H9 (cell line): ENCODE measurements around the gene PREB. TPM values are rescaled to one million over a fixed set of nuclear protein-coding genes. Genes with fewer than 3 reads are reported as not detected.

Source experiments
- DNase-seq: peaks from one replicate; pipeline ENCODE4 v3.0.0-alpha.2; 2017
- H2AFZ ChIP-seq: one replicate; pipeline ENCODE4 v1.6.1; 2013; ENCODE audit warnings: mild to moderate bottlenecking, low read length, control low read depth, moderate library complexity
- H2AK5ac ChIP-seq: 2 replicates; pipeline ENCODE4 v1.6.1; 2013; ENCODE audit warnings: low read length, control low read depth, mixed read lengths; ENCODE audit not compliant: insufficient read length
- H2BK120ac ChIP-seq: one replicate; pipeline ENCODE4 v1.6.1; 2013; ENCODE audit warnings: low read depth, mild to moderate bottlenecking, low read length, control low read depth, inconsistent platforms; ENCODE audit not compliant: poor library complexity, severe bottlenecking
- H2BK12ac ChIP-seq: 2 replicates; pipeline ENCODE4 v1.6.1; 2013; ENCODE audit warnings: low read length, control low read depth, mixed read lengths, low read depth; ENCODE audit not compliant: insufficient read length
- H2BK15ac ChIP-seq: 2 replicates; pipeline ENCODE4 v1.6.1; 2013; ENCODE audit warnings: low read depth, low read length, control low read depth
- H2BK20ac ChIP-seq: one replicate; pipeline ENCODE4 v1.6.1; 2013; ENCODE audit warnings: low read depth, mild to moderate bottlenecking, low read length, control low read depth, inconsistent platforms; ENCODE audit not compliant: poor library complexity, severe bottlenecking
- H2BK5ac ChIP-seq: 2 replicates; pipeline ENCODE4 v1.6.1; 2013; ENCODE audit warnings: low read length, control low read depth, mixed read lengths; ENCODE audit not compliant: insufficient read length
- H3K14ac ChIP-seq: 2 replicates; pipeline ENCODE4 v1.6.1; 2013; ENCODE audit warnings: low read length, control low read depth; ENCODE audit not compliant: insufficient read depth
- H3K18ac ChIP-seq: 2 replicates; pipeline ENCODE4 v1.6.1; 2013; ENCODE audit warnings: low read depth, mild to moderate bottlenecking, mixed read lengths, low read length, control low read depth; ENCODE audit not compliant: insufficient read length
- H3K23ac ChIP-seq: 2 replicates; pipeline ENCODE4 v1.6.1; 2013; ENCODE audit warnings: low read length, control low read depth, mixed read lengths, low read depth; ENCODE audit not compliant: insufficient read length
- H3K23me2 ChIP-seq: 2 replicates; pipeline ENCODE4 v1.6.1; 2013; ENCODE audit warnings: low read depth, mild to moderate bottlenecking, mixed read lengths, low read length, control low read depth; ENCODE audit not compliant: insufficient read length, poor library complexity, severe bottlenecking
- H3K27ac ChIP-seq: 2 replicates; pipeline ENCODE4 v1.5.1; 2013; ENCODE audit warnings: low read length, control low read depth, mixed read lengths, low read depth; ENCODE audit not compliant: insufficient read length
- H3K27me3 ChIP-seq: 2 replicates; pipeline ENCODE4 v1.6.1; 2013; ENCODE audit warnings: low read length, control low read depth, inconsistent platforms; ENCODE audit not compliant: insufficient read depth
- H3K4ac ChIP-seq: 2 replicates; pipeline ENCODE4 v1.6.1; 2013; ENCODE audit warnings: low read depth, mild to moderate bottlenecking, control low read depth, inconsistent platforms, low read length, moderate library complexity
- H3K4me1 ChIP-seq: 2 replicates; pipeline ENCODE4 v1.6.1; 2013; ENCODE audit warnings: low read length, control low read depth, inconsistent platforms; ENCODE audit not compliant: insufficient read depth
- H3K4me2 ChIP-seq: 2 replicates; pipeline ENCODE4 v1.6.1; 2013; ENCODE audit warnings: low read length, control low read depth, mixed read lengths; ENCODE audit not compliant: insufficient read length, insufficient read depth
- H3K56ac ChIP-seq: 2 replicates; pipeline ENCODE4 v1.6.1; 2013; ENCODE audit warnings: low read depth, mild to moderate bottlenecking, mixed read lengths, low read length, control low read depth; ENCODE audit not compliant: insufficient read length
- H3K79me1 ChIP-seq: 2 replicates; pipeline ENCODE4 v1.6.1; 2013; ENCODE audit warnings: low read depth, mild to moderate bottlenecking, moderate library complexity, low read length, control low read depth, inconsistent platforms; ENCODE audit not compliant: insufficient read depth, poor library complexity, severe bottlenecking
- H3K79me2 ChIP-seq: 2 replicates; pipeline ENCODE4 v1.6.1; 2013; ENCODE audit warnings: low read length, control low read depth, inconsistent platforms; ENCODE audit not compliant: insufficient read depth
- H3K9ac ChIP-seq: 2 replicates; pipeline ENCODE4 v1.6.1; 2013; ENCODE audit warnings: low read length, control low read depth, mixed read lengths; ENCODE audit not compliant: insufficient read length; ENCODE audit errors: extremely low read depth
- H3K9me3 ChIP-seq: one replicate; pipeline ENCODE4 v1.6.1; 2013; ENCODE audit warnings: low read depth, low read length, inconsistent platforms; ENCODE audit not compliant: control insufficient read depth
- H3T11ph ChIP-seq: one replicate; pipeline ENCODE4 v1.6.1; 2013; ENCODE audit warnings: mild to moderate bottlenecking, low read length, control low read depth, inconsistent platforms
- H4K20me1 ChIP-seq: one replicate; pipeline ENCODE4 v1.6.1; 2013; ENCODE audit not compliant: control insufficient read depth, insufficient read length, insufficient read depth
- H4K5ac ChIP-seq: 2 replicates; pipeline ENCODE4 v1.6.1; 2013; ENCODE audit warnings: low read depth, mild to moderate bottlenecking, mixed read lengths, low read length, control low read depth; ENCODE audit not compliant: insufficient read length
- H4K8ac ChIP-seq: replicated peaks from 2 replicates; pipeline ENCODE4 v1.6.1; 2013; ENCODE audit warnings: low read length, control low read depth, mixed read lengths, low read depth; ENCODE audit not compliant: insufficient read length
- H4K91ac ChIP-seq: 2 replicates; pipeline ENCODE4 v1.6.1; 2013; ENCODE audit warnings: low read depth, mild to moderate bottlenecking, moderate library complexity, mixed read lengths, low read length, control low read depth; ENCODE audit not compliant: insufficient read length
- H3K27ac Mint-ChIP-seq, 3 experiments: 2 replicates in 2 of 3; 3 replicates in 1 of 3; pipeline ENCODE4 v1.8.0; 2020 to 2021; ENCODE audit warnings: mixed read lengths in 3 of 3, mild to moderate bottlenecking in 1 of 3, moderate library complexity in 1 of 3
- H3K27me3 Mint-ChIP-seq: 2 replicates; pipeline ENCODE4 v1.8.0; 2021; ENCODE audit warnings: low read depth, mild to moderate bottlenecking, moderate library complexity, mixed read lengths
- H3K36me3 Mint-ChIP-seq, 3 experiments: 2 replicates in 2 of 3; 3 replicates in 1 of 3; pipeline ENCODE4 v1.8.0; 2020 to 2021; ENCODE audit warnings: low read depth in 3 of 3, mixed read lengths in 3 of 3; ENCODE audit not compliant: insufficient read depth in 1 of 3
- H3K4me1 Mint-ChIP-seq, 2 experiments: 2 replicates each; pipeline ENCODE4 v1.8.0; 2020; ENCODE audit warnings: mixed read lengths in 2 of 2
- H3K4me3 Mint-ChIP-seq, 2 experiments: 2 replicates in 1 of 2; 3 replicates in 1 of 2; pipeline ENCODE4 v1.8.0; 2020 to 2021; ENCODE audit warnings: mild to moderate bottlenecking in 2 of 2, mixed read lengths in 2 of 2, moderate library complexity in 1 of 2
- H3K9me3 Mint-ChIP-seq, 2 experiments: 2 replicates in 1 of 2; 3 replicates in 1 of 2; pipeline ENCODE4 v1.8.0; 2020; ENCODE audit warnings: mild to moderate bottlenecking in 2 of 2, mixed read lengths in 2 of 2, moderate library complexity in 1 of 2
- WGBS: extraction: QIAGEN DNeasy Blood & Tissue Kit; methylation state at CpG from one replicate; pipeline ENCODE4 v1.1.7; 2013; ENCODE audit warnings: missing lambda C conversion rate, low lambda C conversion rate, mixed read lengths; ENCODE audit not compliant: insufficient read length; ENCODE audit errors: extremely low coverage; 5-methylcytosine and 5-hydroxymethylcytosine counted together
- total RNA-seq: library from RNA; stranded (reverse); gene quantifications from 2 replicates; pipeline ENCODE4 v1.2.1, GENCODE V29; 2021
- TF ChIP-seq, protein P1 (sequence below): fragments of 200-600 bp; sonication (generic); conservative IDR thresholded peaks from 3 replicates; pipeline ENCODE4 v1.8.0; 2021; ENCODE audit warnings: antibody characterized with exemption, mild to moderate bottlenecking

PREB gene
- total RNA-seq, 1 experiment from 2014 or later: 43.6 TPM

DNA sequence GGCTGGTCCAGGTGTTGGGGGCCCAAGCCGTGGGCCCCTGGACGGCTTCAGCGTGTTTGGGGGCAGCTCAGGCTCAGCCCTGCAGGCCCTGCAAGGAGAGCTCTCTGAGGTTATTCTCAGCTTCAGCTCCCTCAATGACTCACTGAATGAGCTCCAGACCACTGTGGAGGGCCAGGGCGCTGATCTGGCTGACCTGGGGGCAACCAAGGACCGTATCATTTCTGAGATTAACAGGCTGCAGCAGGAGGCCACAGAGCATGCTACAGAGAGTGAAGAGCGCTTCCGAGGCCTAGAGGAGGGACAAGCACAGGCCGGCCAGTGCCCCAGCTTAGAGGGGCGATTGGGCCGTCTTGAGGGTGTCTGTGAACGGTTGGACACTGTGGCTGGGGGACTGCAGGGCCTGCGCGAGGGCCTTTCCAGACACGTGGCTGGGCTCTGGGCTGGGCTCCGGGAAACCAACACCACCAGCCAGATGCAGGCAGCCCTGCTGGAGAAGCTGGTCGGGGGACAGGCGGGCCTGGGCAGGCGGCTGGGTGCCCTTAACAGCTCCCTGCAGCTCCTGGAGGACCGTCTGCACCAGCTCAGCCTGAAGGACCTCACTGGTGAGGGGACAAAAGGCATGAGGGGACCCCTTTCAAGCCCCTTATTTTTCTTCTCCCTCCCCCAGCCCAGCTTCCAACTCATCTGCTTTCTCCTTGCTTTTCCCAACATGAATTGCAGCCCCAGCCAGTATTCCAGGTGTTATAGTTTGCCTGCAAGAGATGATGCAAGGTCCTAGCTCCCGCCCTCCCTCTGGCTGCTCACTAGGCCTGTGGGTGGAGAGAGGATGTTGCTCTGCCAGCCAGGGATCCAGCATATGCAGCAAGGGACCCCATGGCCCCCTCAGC, 50.8 kb downstream of the PREB start:
- TF ChIP-seq, protein P1, sequence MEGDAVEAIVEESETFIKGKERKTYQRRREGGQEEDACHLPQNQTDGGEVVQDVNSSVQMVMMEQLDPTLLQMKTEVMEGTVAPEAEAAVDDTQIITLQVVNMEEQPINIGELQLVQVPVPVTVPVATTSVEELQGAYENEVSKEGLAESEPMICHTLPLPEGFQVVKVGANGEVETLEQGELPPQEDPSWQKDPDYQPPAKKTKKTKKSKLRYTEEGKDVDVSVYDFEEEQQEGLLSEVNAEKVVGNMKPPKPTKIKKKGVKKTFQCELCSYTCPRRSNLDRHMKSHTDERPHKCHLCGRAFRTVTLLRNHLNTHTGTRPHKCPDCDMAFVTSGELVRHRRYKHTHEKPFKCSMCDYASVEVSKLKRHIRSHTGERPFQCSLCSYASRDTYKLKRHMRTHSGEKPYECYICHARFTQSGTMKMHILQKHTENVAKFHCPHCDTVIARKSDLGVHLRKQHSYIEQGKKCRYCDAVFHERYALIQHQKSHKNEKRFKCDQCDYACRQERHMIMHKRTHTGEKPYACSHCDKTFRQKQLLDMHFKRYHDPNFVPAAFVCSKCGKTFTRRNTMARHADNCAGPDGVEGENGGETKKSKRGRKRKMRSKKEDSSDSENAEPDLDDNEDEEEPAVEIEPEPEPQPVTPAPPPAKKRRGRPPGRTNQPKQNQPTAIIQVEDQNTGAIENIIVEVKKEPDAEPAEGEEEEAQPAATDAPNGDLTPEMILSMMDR: no peak
- no peaks in the 10 kb centered on the region for H4K20me1 ChIP-seq
- H2AFZ ChIP-seq: no peak overlapping the region
- H3K79me2 ChIP-seq: no peaks in the 10 kb centered on the region
- peaks cover 13% of the 10 kb centered on the region for H3K23me2 ChIP-seq
- Mint-ChIP-seq H3K9me3 (no peaks in the 10 kb centered on the region), H3K36me3 (no peaks in the 10 kb centered on the region; a peak in 1 of 7 replicates), H3K4me1 (peaks cover 21 to 41% of the 10 kb centered on the region in 2 experiments), H3K4me3 (no peak overlapping the region; a peak in 2 of 5 replicates), H3K27ac (peak overlapping the region in 2 of 3 experiments; percentile 37 to 64; a peak in 1 of 7 replicates), H3K27me3 (peaks cover 20% of the 10 kb centered on the region)
- no CpG with 5 or more reads among the region's 20 CpGs for WGBS
- H2BK120ac ChIP-seq: no peak overlapping the region
- no peak overlapping the region for H3K4me2 ChIP-seq
- H2AK5ac ChIP-seq: no peak overlapping the region
- no peaks in the 10 kb centered on the region for H3K9me3 ChIP-seq
- H3K23ac ChIP-seq: no peak overlapping the region
- H2BK20ac ChIP-seq: no peak overlapping the region
- no peaks in the 10 kb centered on the region for H3K4me1 ChIP-seq
- H4K5ac ChIP-seq: no peak overlapping the region
- H3T11ph ChIP-seq: no peak overlapping the region
- no peak overlapping the region for H3K18ac ChIP-seq
- H2BK15ac ChIP-seq: no peak overlapping the region
- no peaks in the 10 kb centered on the region for H3K27me3 ChIP-seq
- no peak overlapping the region for H2BK12ac ChIP-seq
- no peaks in the 10 kb centered on the region for H3K79me1 ChIP-seq
- no peak overlapping the region for H3K14ac ChIP-seq
- H4K91ac ChIP-seq: no peak overlapping the region
- no peak overlapping the region for H2BK5ac ChIP-seq
- H3K9ac ChIP-seq: no peak overlapping the region
- H3K56ac ChIP-seq: no peak overlapping the region
- no peak for DNase-seq
- H3K27ac ChIP-seq: no peak overlapping the region
- H4K8ac ChIP-seq: no peak overlapping the region
- H3K4ac ChIP-seq: no peak overlapping the region
